22Rv1 (cell line): ENCODE data around the gene CETN3.
A peak's percentile ranks its signal among the peaks of the same experiment; 100 is the strongest.

Source experiments
- H3K27ac ChIP-seq: fragments of 450-650 bp; 2 replicates; pipeline ENCODE4 v1.5.1; 2017
- CTCF ChIP-seq: fragments of 450-650 bp; IDR thresholded peaks from 2 replicates; pipeline ENCODE4 v1.5.1; 2017; ENCODE audit warnings: mild to moderate bottlenecking
- ZFX ChIP-seq: fragments of 450-650 bp; IDR thresholded peaks from 2 replicates; pipeline ENCODE4 v1.6.1; 2017; ENCODE audit warnings: antibody characterized with exemption, borderline replicate concordance

The CETN3 gene

GRCh38 chr5:90421136-90421535, 11.6 kb upstream of the CETN3 start:
- TF ChIP-seq CTCF = peak; percentile 66
- no peak for TF ChIP-seq ZFX
- H3K27ac ChIP-seq = no peak overlapping the region

DNA sequence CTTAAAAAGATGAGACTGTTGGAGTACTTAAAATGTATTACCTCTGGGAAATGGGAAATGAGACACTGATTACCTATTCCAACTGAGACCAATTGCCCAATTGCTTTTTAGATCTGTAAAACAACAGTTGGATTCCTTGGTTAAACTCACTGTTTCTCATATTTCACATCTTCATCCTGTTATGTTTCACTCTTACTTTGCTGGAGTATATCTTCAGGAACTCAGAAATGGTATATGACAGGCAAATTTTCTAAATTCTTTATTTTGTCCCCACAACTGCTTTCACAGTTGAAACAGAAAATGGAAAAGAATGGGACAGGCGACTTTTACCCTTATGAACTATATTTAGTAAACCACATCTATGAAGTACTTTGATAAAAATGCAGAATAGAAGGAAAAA, 8.7 kb upstream of the CETN3 start:
- no peak for TF ChIP-seq ZFX
- no peak for TF ChIP-seq CTCF
- no peak overlapping the region for H3K27ac ChIP-seq

GRCh38 chr5:90410178-90410762, 714 bp upstream of the CETN3 start:
- TF ChIP-seq ZFX = no peak
- peak overlapping the region; percentile 98 for H3K27ac ChIP-seq

- peak overlapping the region; percentile 98 for H3K27ac ChIP-seq
- TF ChIP-seq ZFX (no peak), CTCF (no peak)
These were observed 812 bp downstream of the CETN3 start for GRCh38 chr5:90408571-90409317.

GRCh38 chr5:90406466-90406865, 3.1 kb downstream of the CETN3 start:
- TF ChIP-seq ZFX = no peak
- no peak for TF ChIP-seq CTCF
- H3K27ac ChIP-seq = no peak overlapping the region

- TF ChIP-seq CTCF = no peak
- no peak for TF ChIP-seq ZFX
- H3K27ac ChIP-seq = no peak overlapping the region
These were observed 6.9 kb downstream of the CETN3 start for GRCh38 chr5:90402521-90403255.

DNA sequence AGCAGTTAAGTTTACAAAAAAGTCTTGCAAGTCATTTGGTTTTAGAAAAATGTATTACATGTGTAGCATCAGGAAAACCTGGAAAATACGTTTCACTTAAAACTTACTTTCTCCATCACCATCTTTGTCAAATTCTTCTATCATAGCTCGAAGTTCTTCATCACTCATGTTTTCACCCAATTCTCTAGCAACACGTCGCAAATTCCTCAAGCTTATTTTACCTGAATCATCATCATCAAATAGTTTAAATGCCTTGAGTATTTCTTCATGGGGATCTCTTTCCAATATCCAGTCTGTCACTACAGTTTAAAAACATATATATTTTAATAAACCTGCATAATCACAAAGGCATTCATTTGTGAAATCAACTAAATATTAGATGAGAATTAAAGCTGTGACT, 10.3 kb downstream of the CETN3 start:
- no peak for TF ChIP-seq ZFX
- TF ChIP-seq CTCF = no peak

More for the DNA sequence above, 10.3 kb downstream of the CETN3 start:
- no peak overlapping the region for H3K27ac ChIP-seq
